C4-2B (cell line): ENCODE measurements around the gene TACC3.

Experiments
- CTCF ChIP-seq: fragments of 450-650 bp; conservative IDR thresholded peaks from 2 replicates; pipeline ENCODE4 v1.5.1; 2017; ENCODE audit warnings: mild to moderate bottlenecking
- ZFX ChIP-seq: fragments of 450-650 bp; IDR thresholded peaks from 2 replicates; pipeline ENCODE4 v1.6.1; 2017

- TF ChIP-seq CTCF (no peak), ZFX (no peak)
Measured at GRCh38 chr4:1725521-1725920, 4.2 kb downstream of the TACC3 start.
